Measurements from ENCODE around the gene CFAP100. TPM values are rescaled to one million over a fixed set of nuclear protein-coding genes. Genes with fewer than 3 reads are reported as not detected.
A peak's percentile ranks its signal among the peaks of the same experiment; 100 is the strongest.

CFAP100 gene
- total RNA-seq, 4 donors from 2014 or later = not detected

DNA sequence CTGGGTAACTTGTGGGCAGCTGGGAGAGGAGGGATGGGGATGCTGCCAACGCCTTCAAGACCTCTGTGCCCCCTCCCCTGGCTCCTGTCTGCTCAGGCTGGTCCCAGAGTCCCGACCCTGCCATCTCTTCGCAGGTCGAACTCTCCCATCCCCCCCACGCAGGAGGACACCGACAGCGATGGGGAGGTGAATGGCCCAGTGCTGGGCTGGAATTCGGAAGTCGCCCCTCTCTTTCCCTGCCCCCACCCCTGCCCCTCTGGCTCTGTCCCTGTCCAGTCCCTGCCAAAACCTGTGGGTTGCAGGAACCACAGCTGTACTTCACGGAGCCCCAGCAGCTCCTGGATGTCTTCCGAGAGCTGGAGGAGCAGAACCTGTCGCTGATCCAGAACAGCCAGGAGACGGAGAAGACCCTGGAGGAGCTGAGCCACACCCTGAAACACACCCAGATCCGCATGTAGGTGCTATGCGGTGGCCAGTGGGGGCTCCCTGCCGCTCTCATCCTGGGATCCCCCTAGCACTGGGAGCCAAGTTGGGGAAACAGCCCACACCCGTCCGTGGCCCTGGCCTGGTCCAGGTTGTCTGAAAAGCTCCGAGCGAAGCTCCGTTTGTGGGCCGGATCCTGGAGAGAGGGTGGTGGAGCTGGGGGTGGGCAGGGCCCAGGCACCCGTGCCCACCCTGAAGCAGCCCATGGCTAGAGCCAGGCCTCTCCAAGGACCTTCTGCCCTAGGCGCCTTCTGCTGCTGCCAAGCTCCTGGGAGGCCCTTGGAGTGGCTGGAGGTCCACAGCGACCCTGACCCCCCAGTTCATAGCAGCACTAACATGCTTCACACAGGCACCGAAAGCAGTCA is 28.7 kb downstream of the CFAP100 start:
- DNase-seq = peak in 2 of 3 donors; percentile 35 to 41

DNA sequence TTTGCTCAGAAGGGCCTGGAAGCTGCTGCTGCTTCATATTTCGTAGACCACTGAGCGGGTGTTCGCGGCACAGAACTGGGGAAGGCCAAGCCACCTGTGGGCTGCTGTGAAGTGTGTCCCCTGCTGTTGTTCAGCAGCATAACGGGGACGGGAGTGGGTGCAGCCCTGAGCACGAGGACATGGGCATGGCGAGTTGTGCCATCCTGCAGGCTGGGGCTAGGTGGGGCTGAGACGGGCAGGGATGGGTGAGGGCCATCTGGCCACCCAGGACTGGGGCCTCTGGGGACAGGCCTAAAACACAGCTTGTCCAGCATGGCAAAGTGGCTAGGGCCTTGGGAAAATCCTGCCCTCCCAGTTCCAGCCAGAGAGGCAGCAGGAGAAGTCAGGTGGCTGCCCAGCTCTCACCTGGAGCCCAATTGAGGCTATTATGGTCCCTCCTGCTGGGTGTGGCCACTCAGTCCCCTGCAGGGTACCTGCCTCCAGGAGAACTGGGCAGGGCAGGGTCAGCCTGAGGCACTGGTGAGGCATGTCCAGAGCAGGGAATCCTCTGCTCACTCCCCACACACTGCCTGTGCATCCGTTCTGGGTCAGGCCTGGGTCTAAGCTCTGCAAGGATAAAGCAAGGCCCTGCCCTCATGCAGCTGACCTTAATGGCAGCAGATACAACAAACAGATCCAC is 29.5 kb downstream of the CFAP100 start:
- no peak for TF ChIP-seq POLR2A (IDR thresholded peaks at IDR 0.05)
- TF ChIP-seq, protein P1, sequence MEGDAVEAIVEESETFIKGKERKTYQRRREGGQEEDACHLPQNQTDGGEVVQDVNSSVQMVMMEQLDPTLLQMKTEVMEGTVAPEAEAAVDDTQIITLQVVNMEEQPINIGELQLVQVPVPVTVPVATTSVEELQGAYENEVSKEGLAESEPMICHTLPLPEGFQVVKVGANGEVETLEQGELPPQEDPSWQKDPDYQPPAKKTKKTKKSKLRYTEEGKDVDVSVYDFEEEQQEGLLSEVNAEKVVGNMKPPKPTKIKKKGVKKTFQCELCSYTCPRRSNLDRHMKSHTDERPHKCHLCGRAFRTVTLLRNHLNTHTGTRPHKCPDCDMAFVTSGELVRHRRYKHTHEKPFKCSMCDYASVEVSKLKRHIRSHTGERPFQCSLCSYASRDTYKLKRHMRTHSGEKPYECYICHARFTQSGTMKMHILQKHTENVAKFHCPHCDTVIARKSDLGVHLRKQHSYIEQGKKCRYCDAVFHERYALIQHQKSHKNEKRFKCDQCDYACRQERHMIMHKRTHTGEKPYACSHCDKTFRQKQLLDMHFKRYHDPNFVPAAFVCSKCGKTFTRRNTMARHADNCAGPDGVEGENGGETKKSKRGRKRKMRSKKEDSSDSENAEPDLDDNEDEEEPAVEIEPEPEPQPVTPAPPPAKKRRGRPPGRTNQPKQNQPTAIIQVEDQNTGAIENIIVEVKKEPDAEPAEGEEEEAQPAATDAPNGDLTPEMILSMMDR (IDR thresholded peaks at IDR 0.05) = no peak
- peak in 2 of 3 donors; percentile 30 to 36 for DNase-seq

More for the DNA sequence above, 28.7 kb downstream of the CFAP100 start:
- Histone ChIP-seq H3K9me3 (peaks cover 0 to 10% (median 3%) of the 10 kb centered on the region in 4 donors), H3K4me1 (no peaks in the 10 kb centered on the region), H3K27ac (no peak overlapping the region), H3K4me3 (no peak overlapping the region), H3K36me3 (no peaks in the 10 kb centered on the region), H3K27me3 (no peaks in the 10 kb centered on the region)
- TF ChIP-seq POLR2A (IDR thresholded peaks at IDR 0.05) = no peak
- TF ChIP-seq, protein P1 (IDR thresholded peaks at IDR 0.05) = no peak

DNA sequence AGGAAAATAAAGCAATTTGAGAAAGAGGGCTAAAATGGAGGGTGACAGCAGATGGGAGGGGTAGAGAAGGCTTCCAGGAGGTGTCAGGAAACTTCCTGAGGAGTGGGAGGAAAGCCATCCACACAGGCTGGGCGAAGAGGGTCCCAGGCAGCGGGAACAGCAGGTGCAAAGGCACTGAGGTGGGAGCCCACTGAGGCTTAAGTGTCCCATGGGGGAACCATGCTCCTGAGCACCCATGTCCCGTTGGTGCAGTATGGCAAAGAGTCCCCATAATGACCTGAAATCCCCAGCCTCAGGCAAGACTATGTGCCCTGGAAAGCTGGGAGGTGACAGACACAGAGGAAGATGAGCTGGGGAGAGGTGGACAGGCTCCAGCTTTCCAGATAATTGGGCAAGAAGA is 30.0 kb downstream of the CFAP100 start:
- Histone ChIP-seq H3K4me3 (no peak overlapping the region), H3K9me3 (peaks cover 0 to 10% (median 3%) of the 10 kb centered on the region in 4 donors), H3K4me1 (no peaks in the 10 kb centered on the region), H3K36me3 (no peaks in the 10 kb centered on the region), H3K27me3 (no peaks in the 10 kb centered on the region), H3K27ac (no peak overlapping the region)
- no peak for DNase-seq
- TF ChIP-seq, protein P1 (IDR thresholded peaks at IDR 0.05) = no peak
- no peak for TF ChIP-seq POLR2A (IDR thresholded peaks at IDR 0.05)

More for the DNA sequence above, 29.5 kb downstream of the CFAP100 start:
- Histone ChIP-seq H3K9me3 (peaks cover 0 to 10% (median 3%) of the 10 kb centered on the region in 4 donors), H3K27ac (no peak overlapping the region), H3K36me3 (no peaks in the 10 kb centered on the region), H3K4me3 (no peak overlapping the region), H3K27me3 (no peaks in the 10 kb centered on the region), H3K4me1 (no peaks in the 10 kb centered on the region)

DNA sequence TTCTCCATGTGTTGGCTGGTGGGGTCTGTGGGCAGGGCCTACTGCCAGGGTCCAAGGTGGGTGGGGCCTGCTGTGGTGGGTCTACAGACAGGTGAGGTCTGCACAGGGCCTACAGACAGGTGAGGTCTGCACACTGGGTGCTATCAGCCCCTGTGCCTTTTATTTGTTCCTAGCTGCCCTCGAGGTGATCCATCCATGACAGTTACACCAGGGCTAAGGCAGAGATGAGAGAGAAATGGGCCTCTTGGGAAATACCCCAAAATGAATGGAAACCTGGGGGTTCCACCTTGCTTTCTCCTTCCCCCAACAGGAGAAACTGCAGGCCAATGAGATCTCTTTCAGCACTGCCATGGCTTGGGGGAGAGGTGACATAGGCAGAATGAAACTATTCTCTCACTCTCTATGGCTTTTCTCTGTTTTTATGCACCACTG is 36.4 kb downstream of the CFAP100 start:
- no peak for TF ChIP-seq POLR2A (IDR thresholded peaks at IDR 0.05)
- TF ChIP-seq, protein P1 (IDR thresholded peaks at IDR 0.05) = no peak

DNA sequence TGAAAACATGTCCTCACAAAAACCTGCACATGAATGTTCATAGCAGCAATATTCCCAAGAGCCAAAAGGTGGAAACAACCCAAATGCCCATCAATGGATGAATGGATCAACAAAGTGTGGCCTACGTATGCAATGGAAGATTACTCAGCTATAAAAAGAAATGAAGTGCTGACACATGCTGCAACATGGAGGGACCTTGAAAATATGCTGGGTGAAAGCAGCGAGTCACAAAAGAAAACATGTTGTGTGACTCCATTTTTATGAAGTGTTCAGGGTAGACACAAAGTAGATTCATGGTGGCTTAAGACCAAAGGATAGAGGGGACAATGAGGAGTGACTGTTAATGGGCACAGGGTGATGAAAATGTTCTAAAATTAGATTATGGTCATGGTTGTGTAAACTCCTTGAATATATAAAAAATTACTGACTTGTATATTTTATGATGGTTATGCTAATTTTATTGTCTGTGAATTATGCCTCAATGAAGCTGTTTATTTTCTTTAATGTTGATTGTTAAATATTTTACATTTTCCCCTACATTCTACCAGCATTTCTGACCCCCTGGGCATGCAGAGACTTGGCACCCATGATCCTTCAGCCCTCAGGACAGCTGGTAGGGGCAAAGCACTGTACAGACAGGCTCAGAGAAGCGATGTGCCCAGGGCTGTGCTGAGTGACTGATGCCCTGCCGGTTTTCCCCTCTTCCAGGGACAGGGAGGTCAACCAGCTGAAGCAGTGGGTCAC is 37.8 kb downstream of the CFAP100 start:
- Histone ChIP-seq H3K36me3 (peaks cover 0 to 16% (median 0%) of the 10 kb centered on the region in 3 donors), H3K4me1 (no peaks in the 10 kb centered on the region), H3K4me3 (no peak overlapping the region), H3K27ac (no peak overlapping the region), H3K27me3 (no peaks in the 10 kb centered on the region), H3K9me3 (no peaks in the 10 kb centered on the region)
- TF ChIP-seq, protein P1 (IDR thresholded peaks at IDR 0.05) = no peak
- no peak for TF ChIP-seq POLR2A (IDR thresholded peaks at IDR 0.05)
- DNase-seq = no peak

More for the DNA sequence above, 36.4 kb downstream of the CFAP100 start:
- Histone ChIP-seq H3K9me3 (peaks cover 0 to 6% (median 2%) of the 10 kb centered on the region in 4 donors), H3K4me3 (no peak overlapping the region), H3K4me1 (no peaks in the 10 kb centered on the region), H3K36me3 (peaks cover 0 to 12% (median 0%) of the 10 kb centered on the region in 3 donors), H3K27ac (no peak overlapping the region), H3K27me3 (no peaks in the 10 kb centered on the region)
- no peak for DNase-seq
